GM21390 (cell line): ENCODE results near the gene CYP26C1.

Experiments used
- ATAC-seq: cut with Tn5 transposase; IDR thresholded peaks from one replicate; pipeline ENCODE4 v1.9.1; 2021; ENCODE audit not compliant: unreplicated experiment

The CYP26C1 gene

GRCh38 chr10:93106631-93107072 is 46.1 kb downstream of the CYP26C1 start:
- ATAC-seq = no peak

GRCh38 chr10:93110472-93111146 is 50.0 kb downstream of the CYP26C1 start:
- ATAC-seq = peak; percentile 78

- ATAC-seq = no peak
These were observed 52.4 kb downstream of the CYP26C1 start for GRCh38 chr10:93113042-93113441.

GRCh38 chr10:93115661-93116383 is 55.2 kb downstream of the CYP26C1 start:
- peak; percentile 38 for ATAC-seq
